Measurements from ENCODE around the gene BRICD5.

Gene BRICD5

GRCh38 chr16:2208308-2208707 lies 2.4 kb downstream of the BRICD5 start:
- Histone ChIP-seq H2AFZ (ENCODE audit: low read length) (no peak overlapping the region), H3K4me2 (ENCODE audit: insufficient read depth, low read length, poor library complexity, severe bottlenecking) (no peak overlapping the region), H4K8ac (ENCODE audit: low read depth, low read length) (no peak overlapping the region), H3K18ac (ENCODE audit: low read length) (no peak overlapping the region), H3K9ac (ENCODE audit: low read depth, low read length, poor library complexity) (no peak overlapping the region), H3K14ac (ENCODE audit: low read length) (no peak overlapping the region), H2BK120ac (ENCODE audit: low read depth, low read length) (no peak overlapping the region), H3K4me3 (ENCODE audit: low read length in 2 of 2) (no peak overlapping the region), H2AK5ac (ENCODE audit: low read depth, low read length) (no peak overlapping the region), H3K4me1 (ENCODE audit: control insufficient read depth in 2 of 2, insufficient read depth in 1 of 2, low read depth in 1 of 2, low read length in 2 of 2) (peaks cover 12 to 16% of the 10 kb centered on the region in 2 donors), H4K91ac (ENCODE audit: low read depth, low read length, poor library complexity) (no peak overlapping the region), H3K27me3 (ENCODE audit: control insufficient read depth in 3 of 3, insufficient read depth in 3 of 3, low read depth in 1 of 3, low read length in 3 of 3) (no peaks in the 10 kb centered on the region), H3K23ac (ENCODE audit: low read depth, low read length, poor library complexity) (no peak overlapping the region), H3K36me3 (replicated peaks in 1 of 2; ENCODE audit: control insufficient read depth in 2 of 2, insufficient read depth in 2 of 2, low read length in 2 of 2) (peaks cover 45 to 61% of the 10 kb centered on the region in 2 donors), H3K79me1 (ENCODE audit: low read depth, low read length) (peaks cover 24% of the 10 kb centered on the region), H3K9me3 (replicated peaks in 1 of 2; ENCODE audit: control insufficient read depth in 2 of 2, insufficient read depth in 1 of 2, low read depth in 1 of 2, low read length in 2 of 2) (no peaks in the 10 kb centered on the region), H2BK5ac (ENCODE audit: low read length) (no peak overlapping the region), H2BK12ac (ENCODE audit: low read length) (no peak overlapping the region), H2BK15ac (ENCODE audit: low read length) (no peak overlapping the region), H3K4ac (ENCODE audit: low read length) (no peak overlapping the region), H3K27ac (replicated peaks; ENCODE audit: low read length) (no peak overlapping the region)
- WGBS, 2 donors (ENCODE audit: extremely low coverage in 2 of 2, insufficient read length in 2 of 2, insufficient replicate concordance in 1 of 2): no CpG with 5 or more reads among the region's 23 CpGs
- DNase-seq (ENCODE audit: low spot score): no peak

- no peak overlapping the region for H3K4ac ChIP-seq (ENCODE audit: low read length)
- no peak overlapping the region for H2BK5ac ChIP-seq (ENCODE audit: low read length)
- H2BK15ac ChIP-seq (ENCODE audit: low read length): no peak overlapping the region
- H3K4me1 ChIP-seq (ENCODE audit: control insufficient read depth in 2 of 2, insufficient read depth in 1 of 2, low read depth in 1 of 2, low read length in 2 of 2): peaks cover 8 to 11% of the 10 kb centered on the region in 2 donors
- no CpG with 5 or more reads among the region's 9 CpGs for WGBS, 2 donors (ENCODE audit: extremely low coverage in 2 of 2, insufficient read length in 2 of 2, insufficient replicate concordance in 1 of 2)
- H3K9me3 ChIP-seq (replicated peaks in 1 of 2; ENCODE audit: control insufficient read depth in 2 of 2, insufficient read depth in 1 of 2, low read depth in 1 of 2, low read length in 2 of 2): no peaks in the 10 kb centered on the region
- H2BK12ac ChIP-seq (ENCODE audit: low read length): no peak overlapping the region
- H3K9ac ChIP-seq (ENCODE audit: low read depth, low read length, poor library complexity): no peak overlapping the region
- H2BK120ac ChIP-seq (ENCODE audit: low read depth, low read length): no peak overlapping the region
- H2AK5ac ChIP-seq (ENCODE audit: low read depth, low read length): no peak overlapping the region
- no peak overlapping the region for H3K4me2 ChIP-seq (ENCODE audit: insufficient read depth, low read length, poor library complexity, severe bottlenecking)
- no peak overlapping the region for H3K4me3 ChIP-seq (ENCODE audit: low read length in 2 of 2)
- H3K27me3 ChIP-seq (ENCODE audit: control insufficient read depth in 3 of 3, insufficient read depth in 3 of 3, low read depth in 1 of 3, low read length in 3 of 3): no peaks in the 10 kb centered on the region
- peaks cover 44 to 57% of the 10 kb centered on the region in 2 donors for H3K36me3 ChIP-seq (replicated peaks in 1 of 2; ENCODE audit: control insufficient read depth in 2 of 2, insufficient read depth in 2 of 2, low read length in 2 of 2)
- H3K27ac ChIP-seq (replicated peaks; ENCODE audit: low read length): no peak overlapping the region
- H3K23ac ChIP-seq (ENCODE audit: low read depth, low read length, poor library complexity): no peak overlapping the region
- H4K91ac ChIP-seq (ENCODE audit: low read depth, low read length, poor library complexity): no peak overlapping the region
- no peak overlapping the region for H2AFZ ChIP-seq (ENCODE audit: low read length)
- H4K8ac ChIP-seq (ENCODE audit: low read depth, low read length): no peak overlapping the region
- no peak overlapping the region for H3K14ac ChIP-seq (ENCODE audit: low read length)
- DNase-seq (ENCODE audit: low spot score): no peak
- H3K79me1 ChIP-seq (ENCODE audit: low read depth, low read length): peaks cover 24% of the 10 kb centered on the region
- no peak overlapping the region for H3K18ac ChIP-seq (ENCODE audit: low read length)
Measured at GRCh38 chr16:2207872-2208271, 2.8 kb downstream of the BRICD5 start.

GRCh38 chr16:2206780-2207433 lies 3.8 kb downstream of the BRICD5 start:
- no peak overlapping the region for H2BK12ac ChIP-seq (ENCODE audit: low read length)
- no peak overlapping the region for H3K4ac ChIP-seq (ENCODE audit: low read length)
- H3K27me3 ChIP-seq (ENCODE audit: control insufficient read depth in 3 of 3, insufficient read depth in 3 of 3, low read depth in 1 of 3, low read length in 3 of 3): no peaks in the 10 kb centered on the region
- peaks cover 18% of the 10 kb centered on the region for H3K79me1 ChIP-seq (ENCODE audit: low read depth, low read length)
- H3K27ac ChIP-seq (replicated peaks; ENCODE audit: low read length): no peak overlapping the region
- no peak overlapping the region for H2BK120ac ChIP-seq (ENCODE audit: low read depth, low read length)
- no peak overlapping the region for H2BK15ac ChIP-seq (ENCODE audit: low read length)
- H2BK5ac ChIP-seq (ENCODE audit: low read length): no peak overlapping the region
- H3K9ac ChIP-seq (ENCODE audit: low read depth, low read length, poor library complexity): peak overlapping the region; percentile 44
- H2AK5ac ChIP-seq (ENCODE audit: low read depth, low read length): peak overlapping the region; percentile 100
- no peaks in the 10 kb centered on the region for H3K9me3 ChIP-seq (replicated peaks in 1 of 2; ENCODE audit: control insufficient read depth in 2 of 2, insufficient read depth in 1 of 2, low read depth in 1 of 2, low read length in 2 of 2)
- H3K14ac ChIP-seq (ENCODE audit: low read length): no peak overlapping the region
- no CpG with 5 or more reads among the region's 23 CpGs for WGBS, 2 donors (ENCODE audit: extremely low coverage in 2 of 2, insufficient read length in 2 of 2, insufficient replicate concordance in 1 of 2)
- no peak overlapping the region for H3K18ac ChIP-seq (ENCODE audit: low read length)
- H3K4me2 ChIP-seq (ENCODE audit: insufficient read depth, low read length, poor library complexity, severe bottlenecking): no peak overlapping the region
- peaks cover 34 to 47% of the 10 kb centered on the region in 2 donors for H3K36me3 ChIP-seq (replicated peaks in 1 of 2; ENCODE audit: control insufficient read depth in 2 of 2, insufficient read depth in 2 of 2, low read length in 2 of 2)
- H2AFZ ChIP-seq (ENCODE audit: low read length): no peak overlapping the region
- peak overlapping the region; percentile 51 to 90 for H3K4me3 ChIP-seq (ENCODE audit: low read length in 2 of 2)
- peaks cover 6 to 9% of the 10 kb centered on the region in 2 donors for H3K4me1 ChIP-seq (ENCODE audit: control insufficient read depth in 2 of 2, insufficient read depth in 1 of 2, low read depth in 1 of 2, low read length in 2 of 2)
- H3K23ac ChIP-seq (ENCODE audit: low read depth, low read length, poor library complexity): no peak overlapping the region
- H4K91ac ChIP-seq (ENCODE audit: low read depth, low read length, poor library complexity): no peak overlapping the region
- DNase-seq (ENCODE audit: low spot score): no peak
- H4K8ac ChIP-seq (ENCODE audit: low read depth, low read length): no peak overlapping the region

GRCh38 chr16:2206420-2206779 lies 4.3 kb downstream of the BRICD5 start:
- Histone ChIP-seq H3K36me3 (replicated peaks in 1 of 2; ENCODE audit: control insufficient read depth in 2 of 2, insufficient read depth in 2 of 2, low read length in 2 of 2) (peaks cover 30 to 43% of the 10 kb centered on the region in 2 donors), H3K9ac (ENCODE audit: low read depth, low read length, poor library complexity) (peak overlapping the region; percentile 95), H3K79me1 (ENCODE audit: low read depth, low read length) (peaks cover 18% of the 10 kb centered on the region), H3K4me1 (ENCODE audit: control insufficient read depth in 2 of 2, insufficient read depth in 1 of 2, low read depth in 1 of 2, low read length in 2 of 2) (peaks cover 6 to 9% of the 10 kb centered on the region in 2 donors), H3K14ac (ENCODE audit: low read length) (no peak overlapping the region), H3K23ac (ENCODE audit: low read depth, low read length, poor library complexity) (peak overlapping the region; percentile 98), H2BK5ac (ENCODE audit: low read length) (peak overlapping the region; percentile 98), H3K27ac (replicated peaks; ENCODE audit: low read length) (peak overlapping the region; percentile 2), H3K9me3 (replicated peaks in 1 of 2; ENCODE audit: control insufficient read depth in 2 of 2, insufficient read depth in 1 of 2, low read depth in 1 of 2, low read length in 2 of 2) (no peaks in the 10 kb centered on the region), H2AK5ac (ENCODE audit: low read depth, low read length) (peak overlapping the region; percentile 100), H4K8ac (ENCODE audit: low read depth, low read length) (peak overlapping the region; percentile 93), H3K18ac (ENCODE audit: low read length) (no peak overlapping the region), H2BK15ac (ENCODE audit: low read length) (peak overlapping the region; percentile 90), H3K4me3 (ENCODE audit: low read length in 2 of 2) (peak overlapping the region in 1 of 2 donors; percentile 90), H2AFZ (ENCODE audit: low read length) (no peak overlapping the region), H3K27me3 (ENCODE audit: control insufficient read depth in 3 of 3, insufficient read depth in 3 of 3, low read depth in 1 of 3, low read length in 3 of 3) (no peaks in the 10 kb centered on the region), H2BK12ac (ENCODE audit: low read length) (no peak overlapping the region), H2BK120ac (ENCODE audit: low read depth, low read length) (no peak overlapping the region), H3K4me2 (ENCODE audit: insufficient read depth, low read length, poor library complexity, severe bottlenecking) (peak overlapping the region; percentile 85), H4K91ac (ENCODE audit: low read depth, low read length, poor library complexity) (peak overlapping the region; percentile 64), H3K4ac (ENCODE audit: low read length) (no peak overlapping the region)
- WGBS, 2 donors (ENCODE audit: extremely low coverage in 2 of 2, insufficient read length in 2 of 2, insufficient replicate concordance in 1 of 2): no CpG with 5 or more reads among the region's 18 CpGs
- no peak for DNase-seq (ENCODE audit: low spot score)
